NT2/D1 (cell line): ENCODE data around the gene APC2.

ENCODE experiments used
- DNase-seq: peaks from one replicate; pipeline ENCODE4 v3.0.0-alpha.2; 2011; ENCODE audit warnings: low read depth, low spot score
- H3K27me3 ChIP-seq: 2 replicates; pipeline ENCODE4 v1.6.0; 2011; ENCODE audit warnings: mild to moderate bottlenecking; ENCODE audit not compliant: insufficient read length, insufficient read depth
- H3K36me3 ChIP-seq: 2 replicates; pipeline ENCODE4 v1.6.1; 2011; ENCODE audit warnings: mild to moderate bottlenecking, low read length, mixed read lengths; ENCODE audit not compliant: insufficient read depth, insufficient read length
- H3K4me1 ChIP-seq: 2 replicates; pipeline ENCODE4 v1.5.1; 2011; ENCODE audit not compliant: insufficient read depth, insufficient read length
- H3K4me3 ChIP-seq: 2 replicates; pipeline ENCODE4 v1.5.1; 2011; ENCODE audit warnings: low read depth; ENCODE audit not compliant: insufficient read length
- H3K9ac ChIP-seq: 2 replicates; pipeline ENCODE4 v1.6.0; 2011; ENCODE audit warnings: low read depth; ENCODE audit not compliant: insufficient read length
- H3K9me3 ChIP-seq: 2 replicates; pipeline ENCODE4 v1.5.1; 2011; ENCODE audit warnings: mild to moderate bottlenecking, low read length; ENCODE audit not compliant: insufficient read depth
- SUZ12 ChIP-seq: IDR thresholded peaks from 2 replicates; pipeline ENCODE4 v1.6.1; 2011; ENCODE audit not compliant: insufficient read length, insufficient read depth; ENCODE audit errors: extremely low read depth
- YY1 ChIP-seq: IDR thresholded peaks from 2 replicates; pipeline ENCODE4 v1.6.1; 2011; ENCODE audit not compliant: insufficient read length, insufficient read depth
- ZNF274 ChIP-seq: IDR thresholded peaks from 2 replicates; pipeline ENCODE4 v1.6.1; 2011; ENCODE audit warnings: mild to moderate bottlenecking, low read depth, low read length

Gene APC2

DNA sequence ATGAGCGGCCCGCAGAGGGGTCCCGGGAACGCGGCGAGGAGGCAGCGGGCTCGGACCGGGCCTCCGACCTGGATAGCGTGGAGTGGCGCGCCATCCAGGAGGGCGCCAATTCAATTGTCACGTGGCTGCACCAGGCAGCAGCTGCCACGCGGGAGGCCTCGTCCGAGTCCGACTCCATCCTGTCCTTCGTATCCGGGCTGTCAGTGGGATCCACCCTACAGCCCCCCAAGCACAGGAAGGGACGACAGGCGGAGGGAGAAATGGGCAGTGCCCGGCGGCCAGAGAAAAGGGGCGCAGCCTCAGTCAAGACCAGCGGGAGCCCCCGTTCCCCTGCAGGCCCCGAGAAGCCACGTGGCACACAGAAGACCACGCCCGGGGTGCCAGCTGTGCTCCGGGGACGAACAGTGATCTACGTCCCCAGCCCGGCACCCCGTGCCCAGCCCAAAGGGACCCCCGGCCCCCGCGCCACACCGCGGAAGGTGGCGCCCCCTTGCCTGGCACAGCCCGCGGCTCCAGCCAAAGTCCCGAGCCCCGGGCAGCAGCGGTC lies 18.4 kb downstream of the APC2 start:
- H3K4me1 ChIP-seq, result peaks cover 47% of the 10 kb centered on the region
- no peaks in the 10 kb centered on the region for H3K9me3 ChIP-seq
- H3K27me3 ChIP-seq, result peaks cover 60% of the 10 kb centered on the region
- peaks cover 4% of the 10 kb centered on the region for H3K36me3 ChIP-seq
- peak overlapping the region; percentile 45 for H3K4me3 ChIP-seq
- TF ChIP-seq ZNF274 (no peak), SUZ12 (peak; percentile 72)
- no peak for DNase-seq
- H3K9ac ChIP-seq, result peak overlapping the region; percentile 81

DNA sequence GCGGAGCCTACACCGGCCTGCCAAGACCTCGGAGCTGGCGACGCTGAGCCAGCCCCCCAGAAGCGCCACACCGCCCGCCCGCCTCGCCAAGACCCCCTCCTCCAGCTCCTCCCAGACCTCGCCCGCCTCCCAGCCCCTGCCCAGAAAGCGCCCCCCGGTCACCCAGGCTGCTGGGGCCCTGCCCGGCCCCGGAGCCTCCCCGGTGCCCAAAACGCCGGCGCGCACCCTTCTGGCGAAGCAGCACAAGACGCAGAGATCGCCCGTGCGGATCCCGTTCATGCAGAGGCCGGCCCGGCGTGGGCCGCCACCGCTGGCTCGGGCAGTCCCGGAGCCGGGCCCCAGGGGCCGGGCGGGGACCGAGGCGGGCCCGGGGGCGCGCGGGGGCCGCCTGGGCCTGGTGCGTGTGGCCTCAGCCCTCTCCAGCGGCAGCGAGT lies 18.9 kb downstream of the APC2 start:
- Histone ChIP-seq H3K27me3 (peaks cover 60% of the 10 kb centered on the region), H3K9ac (peak overlapping the region; percentile 85), H3K9me3 (no peaks in the 10 kb centered on the region), H3K4me1 (peaks cover 48% of the 10 kb centered on the region), H3K4me3 (peak overlapping the region; percentile 53), H3K36me3 (peaks cover 8% of the 10 kb centered on the region)
- DNase-seq, result no peak
- TF ChIP-seq ZNF274 (no peak), YY1 (no peak), SUZ12 (no peak)

DNA sequence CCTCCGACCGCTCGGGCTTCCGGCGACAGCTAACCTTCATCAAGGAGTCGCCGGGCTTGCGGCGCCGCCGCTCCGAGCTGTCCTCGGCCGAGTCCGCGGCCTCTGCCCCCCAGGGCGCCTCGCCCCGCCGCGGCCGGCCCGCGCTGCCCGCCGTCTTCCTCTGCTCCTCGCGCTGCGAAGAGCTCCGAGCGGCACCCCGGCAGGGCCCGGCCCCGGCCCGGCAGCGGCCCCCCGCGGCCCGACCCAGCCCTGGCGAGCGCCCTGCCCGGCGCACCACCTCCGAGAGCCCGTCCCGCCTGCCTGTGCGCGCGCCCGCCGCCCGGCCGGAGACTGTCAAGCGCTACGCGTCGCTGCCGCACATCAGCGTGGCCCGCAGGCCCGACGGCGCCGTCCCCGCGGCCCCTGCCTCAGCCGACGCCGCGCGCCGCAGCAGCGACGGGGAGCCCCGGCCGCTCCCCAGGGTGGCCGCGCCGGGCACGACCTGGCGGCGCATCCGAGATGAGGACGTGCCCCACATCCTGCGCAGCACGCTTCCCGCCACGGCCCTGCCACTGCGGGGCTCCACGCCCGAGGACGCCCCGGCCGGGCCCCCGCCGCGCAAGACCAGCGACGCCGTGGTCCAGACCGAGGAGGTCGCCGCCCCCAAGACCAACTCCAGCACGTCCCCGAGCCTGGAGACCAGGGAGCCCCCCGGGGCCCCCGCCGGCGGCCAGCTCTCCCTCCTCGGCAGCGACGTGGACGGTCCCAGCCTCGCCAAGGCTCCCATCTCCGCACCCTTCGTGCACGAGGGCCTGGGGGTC lies 19.5 kb downstream of the APC2 start:
- Histone ChIP-seq H3K4me1 (peaks cover 49% of the 10 kb centered on the region), H3K4me3 (peak overlapping the region; percentile 53), H3K9ac (peak overlapping the region; percentile 85), H3K36me3 (peaks cover 14% of the 10 kb centered on the region), H3K27me3 (peaks cover 60% of the 10 kb centered on the region), H3K9me3 (no peaks in the 10 kb centered on the region)
- no peak for DNase-seq
- TF ChIP-seq YY1 (no peak), ZNF274 (no peak), SUZ12 (no peak)

GRCh38 chr19:1470055-1470304 lies 20.1 kb downstream of the APC2 start:
- peak overlapping the region; percentile 53 for H3K4me3 ChIP-seq
- peak overlapping the region; percentile 85 for H3K9ac ChIP-seq
- peaks cover 51% of the 10 kb centered on the region for H3K4me1 ChIP-seq
- H3K27me3 ChIP-seq, result peaks cover 58% of the 10 kb centered on the region
- no peaks in the 10 kb centered on the region for H3K9me3 ChIP-seq
- TF ChIP-seq ZNF274, result no peak
- TF ChIP-seq SUZ12, result no peak
- no peak for TF ChIP-seq YY1
- peaks cover 19% of the 10 kb centered on the region for H3K36me3 ChIP-seq
- no peak for DNase-seq

- Histone ChIP-seq H3K4me3 (peak overlapping the region; percentile 53), H3K36me3 (peaks cover 24% of the 10 kb centered on the region), H3K9ac (peak overlapping the region; percentile 85), H3K27me3 (peaks cover 53% of the 10 kb centered on the region), H3K4me1 (peaks cover 48% of the 10 kb centered on the region), H3K9me3 (no peaks in the 10 kb centered on the region)
- DNase-seq, result no peak
- no peak for TF ChIP-seq YY1
- no peak for TF ChIP-seq SUZ12
- TF ChIP-seq ZNF274, result no peak
These were observed 20.5 kb downstream of the APC2 start for GRCh38 chr19:1470305-1471009.

- no peak for DNase-seq
These were observed 21.1 kb downstream of the APC2 start for GRCh38 chr19:1471010-1471514.

More at GRCh38 chr19:1471010-1471514, 21.1 kb downstream of the APC2 start:
- Histone ChIP-seq H3K36me3 (peaks cover 29% of the 10 kb centered on the region), H3K27me3 (peaks cover 47% of the 10 kb centered on the region), H3K4me3 (peak overlapping the region; percentile 53), H3K9ac (peak overlapping the region; percentile 47), H3K9me3 (no peaks in the 10 kb centered on the region), H3K4me1 (peaks cover 47% of the 10 kb centered on the region)
- TF ChIP-seq SUZ12 (no peak), YY1 (no peak), ZNF274 (no peak)
